ENCODE measurements around the gene TSKU.
"Not testable (repeated sequence)": the region's sequence is repeated elsewhere in the genome, so short reads cannot be mapped to it uniquely, and the experiment has no call there.

TSKU gene

DNA sequence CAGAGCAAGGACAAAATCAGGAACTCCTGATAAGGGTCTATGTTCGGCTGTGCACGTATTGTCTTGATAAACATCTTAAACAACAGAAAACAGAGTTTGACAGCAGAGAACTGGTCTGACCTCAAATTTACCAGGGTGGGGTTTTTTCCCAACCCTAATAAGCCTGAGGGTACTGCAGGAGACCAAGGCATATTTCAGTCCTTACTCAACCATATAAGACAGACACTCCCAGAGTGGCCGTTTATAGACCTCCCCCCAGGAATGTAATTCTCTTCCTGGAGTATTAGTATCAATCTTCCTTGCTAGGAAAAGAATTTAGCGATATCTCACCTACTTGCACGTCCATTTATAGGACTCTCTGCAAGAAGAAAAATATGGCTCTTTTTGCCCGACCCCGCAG is 32.5 kb downstream of the TSKU start:
- H3K36me3 Mint-ChIP-seq; H3K27ac Mint-ChIP-seq; ATAC-seq (replicated peaks); H3K4me1 Mint-ChIP-seq; DNase-seq; H3K4me3 Mint-ChIP-seq: not testable (repeated sequence)
- Mint-ChIP-seq H3K9me3 (peaks cover 8 to 14% of the 10 kb centered on the region in 2 donors), H3K27me3 (peaks cover 7 to 18% of the 10 kb centered on the region in 2 donors)

DNA sequence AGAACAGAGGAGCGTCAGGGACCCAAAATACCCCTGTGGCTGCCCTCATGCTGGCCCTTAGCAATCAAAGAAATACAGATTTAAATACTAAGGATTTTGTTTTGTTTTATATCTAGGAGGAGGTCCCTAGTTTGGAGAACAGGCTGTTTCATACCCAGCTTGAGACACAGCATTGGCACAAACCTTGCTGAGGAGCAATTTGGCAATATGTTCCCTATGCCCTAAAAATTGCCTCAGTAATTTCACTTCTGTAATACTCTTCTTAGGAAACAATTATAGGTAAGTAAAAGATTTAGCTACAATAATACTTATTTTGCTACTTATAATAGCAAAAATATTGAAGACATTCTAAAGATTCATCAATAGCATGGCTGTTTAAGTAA is 37.0 kb downstream of the TSKU start:
- H3K4me1 Mint-ChIP-seq = peaks cover 9 to 11% of the 10 kb centered on the region in 2 donors
- peaks cover 17 to 18% of the 10 kb centered on the region in 2 donors for H3K27me3 Mint-ChIP-seq
- no peak for ATAC-seq (replicated peaks)
- peaks cover 8 to 14% of the 10 kb centered on the region in 2 donors for H3K9me3 Mint-ChIP-seq
- no peak overlapping the region for H3K4me3 Mint-ChIP-seq
- no peak for DNase-seq
- H3K27ac Mint-ChIP-seq = no peak overlapping the region
- H3K36me3 Mint-ChIP-seq = peaks cover 2 to 6% of the 10 kb centered on the region in 2 donors

DNA sequence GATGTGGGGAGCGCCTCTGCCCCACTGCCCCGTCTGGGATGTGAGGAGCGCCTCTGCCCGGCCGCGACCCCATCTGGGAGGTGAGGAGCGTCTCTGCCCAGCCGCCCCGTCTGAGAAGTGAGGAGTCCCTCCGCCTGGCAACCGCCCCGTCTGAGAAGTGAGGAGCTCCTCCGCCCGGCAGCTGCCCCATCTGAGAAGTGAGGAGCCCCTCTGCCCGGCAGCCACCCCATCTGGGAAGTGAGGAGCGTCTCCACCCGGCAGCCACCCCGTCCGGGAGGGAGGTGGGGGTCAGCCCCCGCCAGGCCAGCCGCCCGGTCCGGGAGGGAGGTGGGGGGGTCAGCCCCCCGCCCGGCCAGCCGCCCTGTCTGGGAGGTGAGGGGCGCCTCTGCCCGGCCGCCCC is 38.2 kb downstream of the TSKU start:
- not testable (repeated sequence) for H3K27ac Mint-ChIP-seq; ATAC-seq (replicated peaks); DNase-seq; H3K36me3 Mint-ChIP-seq; H3K4me3 Mint-ChIP-seq; H3K9me3 Mint-ChIP-seq
- Mint-ChIP-seq H3K4me1 (peaks cover 9 to 11% of the 10 kb centered on the region in 2 donors), H3K27me3 (peaks cover 17 to 18% of the 10 kb centered on the region in 2 donors)

DNA sequence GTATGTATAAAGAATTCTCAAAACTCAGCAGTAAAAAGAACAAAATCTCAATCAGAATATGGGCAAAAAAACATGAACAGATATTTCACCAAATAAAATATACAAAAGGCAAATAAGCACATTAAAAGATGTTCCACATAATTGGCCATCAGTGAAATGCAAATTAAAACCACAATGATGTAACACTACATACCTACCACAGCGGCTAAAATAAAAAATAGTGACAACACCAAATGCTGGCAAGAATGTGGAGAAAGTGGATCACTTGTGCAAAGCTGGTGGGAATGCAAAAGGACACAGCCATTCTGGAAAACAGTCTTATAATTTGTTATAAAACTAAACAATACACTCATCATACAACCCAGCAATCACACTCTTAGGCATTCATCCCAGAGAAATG is 39.2 kb downstream of the TSKU start:
- DNase-seq (no peak), ATAC-seq (replicated peaks) (no peak)
- Mint-ChIP-seq H3K27ac (no peak overlapping the region), H3K27me3 (peaks cover 12 to 13% of the 10 kb centered on the region in 2 donors), H3K4me3 (no peak overlapping the region), H3K4me1 (peaks cover 9 to 11% of the 10 kb centered on the region in 2 donors), H3K36me3 (no peaks in the 10 kb centered on the region), H3K9me3 (no peaks in the 10 kb centered on the region)

DNA sequence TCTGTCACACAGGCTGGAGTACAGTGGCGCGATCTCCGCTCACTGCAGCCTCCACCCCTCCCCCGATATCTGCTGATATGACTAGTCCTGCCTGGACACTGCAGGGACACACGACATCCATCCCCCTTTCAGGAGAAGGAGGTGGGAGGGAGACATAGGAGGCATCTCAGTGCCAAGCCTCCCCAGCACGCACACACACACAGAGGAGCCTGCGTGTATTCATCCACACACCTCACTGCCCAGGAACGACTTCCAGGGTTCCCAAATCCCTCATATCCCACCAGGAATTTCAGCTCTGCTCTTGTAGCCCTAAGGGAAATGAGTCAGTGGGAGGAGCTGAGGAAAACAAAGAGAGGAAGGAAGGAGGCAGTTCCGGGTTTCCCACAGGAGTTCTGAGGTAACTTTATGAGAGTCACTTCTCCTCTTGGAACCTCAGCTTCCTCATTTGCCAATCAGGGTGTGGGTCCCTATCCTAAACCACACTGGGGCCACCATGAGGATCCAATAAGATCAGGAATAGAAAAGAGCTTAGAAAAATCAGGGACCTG is 40.4 kb downstream of the TSKU start:
- H3K4me1 Mint-ChIP-seq = peaks cover 9 to 11% of the 10 kb centered on the region in 2 donors
- no peak overlapping the region for H3K27ac Mint-ChIP-seq
- H3K9me3 Mint-ChIP-seq = no peaks in the 10 kb centered on the region
- no peak overlapping the region for H3K4me3 Mint-ChIP-seq
- no peak for ATAC-seq (replicated peaks)
- peaks cover 12 to 13% of the 10 kb centered on the region in 2 donors for H3K27me3 Mint-ChIP-seq
- H3K36me3 Mint-ChIP-seq = no peaks in the 10 kb centered on the region
- DNase-seq = no peak

DNA sequence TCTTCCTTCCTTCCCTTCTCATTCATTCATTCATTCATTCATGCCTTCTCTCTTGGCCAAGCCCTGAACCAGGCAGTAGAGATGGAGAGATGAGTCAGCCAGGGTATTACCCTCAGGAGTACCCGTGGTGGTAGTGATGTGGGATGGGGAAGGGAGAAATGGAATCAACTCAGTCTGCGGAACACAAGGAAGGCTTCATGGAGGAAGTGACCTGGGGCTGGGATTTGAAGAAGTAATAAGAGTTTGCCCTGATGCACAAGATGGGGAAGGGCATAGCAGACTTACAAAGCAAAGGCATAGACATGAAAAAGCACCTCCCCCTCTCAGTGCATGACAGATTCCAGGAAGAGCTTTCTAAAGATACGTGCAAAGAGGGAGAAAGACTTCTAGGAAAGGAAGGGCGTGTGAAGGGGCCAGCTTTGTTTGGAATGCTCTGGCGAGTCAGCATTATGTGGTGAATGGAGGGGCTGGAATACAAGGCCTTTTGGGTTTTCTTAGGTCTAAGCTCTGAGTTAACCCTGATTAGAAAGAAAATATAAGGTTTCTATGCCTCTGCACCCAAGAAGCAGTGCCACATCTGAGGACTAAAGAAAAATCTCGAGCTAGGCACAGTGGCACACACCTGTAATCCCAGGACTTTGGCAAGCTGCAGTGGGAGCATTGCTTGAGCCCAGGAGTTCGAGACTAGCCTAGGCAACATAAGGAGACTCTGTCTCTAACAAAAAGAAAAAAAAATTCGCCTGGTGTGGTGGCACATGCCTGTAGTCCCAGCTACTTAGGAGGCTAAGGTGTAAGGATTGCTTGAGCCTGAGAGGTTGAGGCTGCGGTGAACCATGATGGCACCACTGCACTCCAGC is 41.2 kb downstream of the TSKU start:
- ATAC-seq (replicated peaks) (no peak), DNase-seq (no peak)
- Mint-ChIP-seq H3K27me3 (peaks cover 6 to 13% of the 10 kb centered on the region in 2 donors), H3K27ac (no peak overlapping the region), H3K4me1 (peaks cover 9 to 11% of the 10 kb centered on the region in 2 donors), H3K4me3 (no peak overlapping the region), H3K9me3 (no peaks in the 10 kb centered on the region), H3K36me3 (no peaks in the 10 kb centered on the region)

DNA sequence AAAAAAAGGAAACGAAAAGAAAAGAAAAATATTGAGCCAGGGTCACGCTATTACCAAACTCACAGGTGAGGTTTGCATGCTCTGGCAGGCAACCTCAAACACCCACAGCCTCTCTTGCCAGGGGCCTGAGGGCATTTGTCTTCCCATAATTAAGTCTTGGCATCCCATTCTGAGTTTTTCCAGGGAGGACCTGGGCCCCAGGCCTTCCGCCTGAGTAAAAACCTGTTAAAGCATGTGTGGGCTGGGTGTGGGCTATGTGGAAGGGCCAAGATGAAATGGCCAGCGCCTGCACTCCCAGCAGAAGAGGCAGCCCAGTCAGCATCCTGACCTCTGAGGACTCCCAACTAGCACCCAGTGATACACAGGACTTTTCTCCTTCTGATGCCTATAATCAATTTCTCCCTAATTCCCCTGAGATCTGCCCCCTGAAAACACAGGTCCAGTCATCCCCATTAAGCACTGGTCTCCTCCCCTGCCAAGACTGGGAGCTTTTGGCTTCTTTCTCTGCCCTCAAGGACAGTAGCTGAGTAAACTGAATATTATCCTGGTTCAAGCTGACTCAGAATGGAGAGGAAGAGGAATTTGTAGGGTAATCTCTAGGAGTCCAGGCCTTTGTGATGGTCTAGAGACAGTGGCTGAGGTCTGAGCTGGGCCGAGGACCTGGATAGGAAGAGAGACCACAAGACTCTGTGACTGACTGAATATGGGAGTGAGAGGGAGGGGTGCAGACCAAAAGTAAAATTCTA is 42.0 kb downstream of the TSKU start:
- H3K36me3 Mint-ChIP-seq = no peaks in the 10 kb centered on the region
- no peak overlapping the region for H3K27ac Mint-ChIP-seq
- ATAC-seq (replicated peaks) (no peak), DNase-seq (no peak)
- no peak overlapping the region for H3K4me3 Mint-ChIP-seq
- peaks cover 4 to 13% of the 10 kb centered on the region in 2 donors for H3K27me3 Mint-ChIP-seq
- peaks cover 9 to 11% of the 10 kb centered on the region in 2 donors for H3K4me1 Mint-ChIP-seq
- no peaks in the 10 kb centered on the region for H3K9me3 Mint-ChIP-seq

DNA sequence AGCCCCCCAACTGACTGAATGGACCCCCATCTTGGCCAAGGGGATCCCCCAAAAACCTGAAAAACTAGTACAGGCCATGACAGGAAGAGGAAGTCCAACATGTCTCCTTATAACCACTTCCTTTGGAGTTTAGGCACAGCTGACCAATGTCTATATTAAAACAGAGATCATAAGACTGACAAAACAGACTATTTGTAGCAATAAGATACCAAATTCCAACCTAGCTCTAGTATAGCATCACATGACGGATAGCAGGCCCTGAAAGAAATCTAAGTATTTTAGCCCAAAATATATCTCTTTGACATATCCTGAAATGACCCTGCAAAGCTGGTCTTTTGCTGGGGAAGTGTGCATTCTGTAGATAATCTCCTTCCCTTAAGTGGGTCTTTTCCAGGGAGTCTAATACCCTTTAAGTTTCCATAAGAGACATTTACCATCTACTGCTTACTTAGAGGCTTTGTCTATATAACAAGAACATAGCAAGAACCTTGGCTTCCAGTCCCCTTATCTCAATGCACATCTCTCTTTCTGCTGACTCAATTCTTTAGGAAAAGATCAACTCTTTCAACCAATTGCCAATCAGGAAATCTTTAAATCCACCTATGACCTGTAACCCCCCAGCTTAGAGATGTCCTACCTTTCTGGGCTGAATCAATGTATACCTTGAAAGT is 42.7 kb downstream of the TSKU start:
- peaks cover 9 to 11% of the 10 kb centered on the region in 2 donors for H3K4me1 Mint-ChIP-seq
- no peaks in the 10 kb centered on the region for H3K36me3 Mint-ChIP-seq
- peaks cover 8 to 13% of the 10 kb centered on the region in 2 donors for H3K27me3 Mint-ChIP-seq
- no peak overlapping the region for H3K27ac Mint-ChIP-seq
- no peaks in the 10 kb centered on the region for H3K9me3 Mint-ChIP-seq
- ATAC-seq (replicated peaks) = no peak
- H3K4me3 Mint-ChIP-seq = no peak overlapping the region
- no peak for DNase-seq

DNA sequence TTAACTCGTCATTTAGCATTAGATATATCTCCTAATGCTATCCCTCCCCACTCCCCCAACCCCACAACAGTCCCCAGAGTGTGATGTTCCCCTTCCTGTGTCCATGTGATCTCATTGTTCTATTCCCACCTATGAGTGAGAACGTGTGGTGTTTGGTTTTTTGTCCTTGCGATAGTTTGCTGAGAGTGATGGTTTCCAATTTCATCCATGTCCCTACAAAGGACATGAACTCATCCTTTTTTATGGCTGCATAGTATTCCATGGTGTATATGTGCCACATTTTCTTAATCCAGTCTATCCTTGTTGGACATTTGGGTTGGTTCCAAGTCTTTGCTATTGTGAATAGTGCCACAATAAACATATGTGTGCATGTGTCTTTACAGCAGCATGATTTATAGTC is 43.4 kb downstream of the TSKU start:
- H3K27ac Mint-ChIP-seq, H3K9me3 Mint-ChIP-seq, H3K4me3 Mint-ChIP-seq: not testable (repeated sequence)

DNA sequence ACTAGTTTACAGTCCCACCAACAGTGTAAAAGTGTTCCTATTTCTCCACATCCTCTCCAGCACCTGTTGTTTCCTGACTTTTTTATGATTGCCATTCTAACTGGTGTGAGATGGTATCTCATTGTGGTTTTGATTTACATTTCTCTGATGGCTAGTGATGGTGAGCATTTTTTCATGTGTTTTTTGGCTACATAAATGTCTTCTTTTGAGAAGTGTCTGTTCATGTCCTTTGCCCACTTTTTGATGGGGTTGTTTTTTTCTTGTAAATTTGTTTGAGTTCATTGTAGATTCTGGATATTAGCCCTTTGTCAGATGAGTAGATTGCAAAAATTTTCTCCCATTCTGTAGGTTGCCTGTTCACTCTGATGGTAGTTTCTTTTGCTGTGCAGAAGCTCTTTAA is 43.8 kb downstream of the TSKU start:
- ATAC-seq (replicated peaks); H3K36me3 Mint-ChIP-seq; H3K9me3 Mint-ChIP-seq; DNase-seq; H3K27ac Mint-ChIP-seq; H3K4me3 Mint-ChIP-seq: not testable (repeated sequence)
- peaks cover 9 to 11% of the 10 kb centered on the region in 2 donors for H3K4me1 Mint-ChIP-seq
- H3K27me3 Mint-ChIP-seq = peaks cover 14 to 17% of the 10 kb centered on the region in 2 donors

More for the DNA sequence above, 43.4 kb downstream of the TSKU start:
- not testable (repeated sequence) for DNase-seq; ATAC-seq (replicated peaks); H3K36me3 Mint-ChIP-seq
- Mint-ChIP-seq H3K4me1 (peaks cover 9 to 11% of the 10 kb centered on the region in 2 donors), H3K27me3 (peaks cover 14 to 17% of the 10 kb centered on the region in 2 donors)

DNA sequence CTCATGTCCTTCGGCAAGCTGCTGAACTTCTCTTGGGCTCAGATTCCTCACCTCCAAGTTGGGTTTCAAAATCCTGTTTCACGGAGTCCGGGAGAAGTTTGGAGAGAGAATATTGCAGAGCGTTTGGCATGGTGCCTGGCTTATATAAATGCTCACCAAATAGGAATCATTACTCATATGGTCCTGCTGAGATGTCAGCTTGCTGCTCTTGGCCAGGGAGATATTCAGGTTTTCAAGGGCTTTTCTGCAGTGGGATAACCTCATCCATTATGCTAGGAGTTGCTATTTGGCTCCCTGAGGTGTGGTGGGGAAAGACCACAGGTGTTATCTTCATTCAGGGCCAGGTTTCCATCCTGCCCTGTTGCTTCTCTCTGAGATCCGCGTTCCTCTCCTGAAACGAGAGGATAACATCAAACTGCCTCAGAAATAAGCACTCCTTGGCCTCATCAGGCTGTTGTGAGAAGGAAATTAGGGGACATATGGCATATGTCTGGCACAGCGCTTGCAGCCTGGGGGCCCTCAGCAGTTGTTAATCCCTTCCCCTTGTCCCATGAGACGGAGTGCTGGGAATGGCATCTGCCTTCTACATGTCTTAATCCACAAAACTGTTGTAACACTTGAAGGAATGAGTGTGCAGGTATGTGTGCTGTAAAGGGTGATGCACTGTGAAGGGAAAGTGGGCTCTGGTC is 47.6 kb downstream of the TSKU start:
- DNase-seq = no peak
- Mint-ChIP-seq H3K27ac (no peak overlapping the region), H3K9me3 (no peaks in the 10 kb centered on the region), H3K36me3 (no peaks in the 10 kb centered on the region), H3K4me3 (no peak overlapping the region), H3K27me3 (peaks cover 14 to 16% of the 10 kb centered on the region in 2 donors), H3K4me1 (no peaks in the 10 kb centered on the region)
- no peak for ATAC-seq (replicated peaks)

DNA sequence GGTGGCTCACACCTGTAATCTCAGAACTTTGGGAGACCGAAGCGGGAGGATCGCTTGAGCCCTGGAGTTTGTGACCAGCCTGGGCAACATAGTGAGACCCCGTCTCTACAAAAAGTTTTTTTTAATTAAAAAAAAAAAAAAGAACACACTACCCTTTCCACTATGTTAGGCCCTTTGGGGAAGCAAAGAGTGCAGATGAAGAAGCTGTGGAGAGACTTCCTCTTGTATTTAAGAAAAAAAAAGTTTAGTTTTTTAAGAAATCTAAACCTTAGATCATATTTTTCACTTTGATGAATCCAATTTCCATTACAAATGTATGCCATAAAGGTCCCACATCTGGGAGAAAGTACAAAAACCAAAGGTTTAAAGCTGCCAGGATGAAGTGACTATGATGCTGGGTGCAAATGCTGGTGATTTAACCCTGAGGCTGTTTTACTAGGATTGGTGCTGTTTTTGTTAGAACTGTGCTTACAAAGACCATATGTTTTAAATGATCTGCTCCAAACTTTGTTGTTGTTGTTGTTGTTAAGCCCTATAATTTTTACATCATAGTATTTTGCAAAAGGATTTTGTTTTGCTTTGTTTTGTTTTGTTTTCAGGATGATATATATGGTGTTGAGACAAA is 48.6 kb downstream of the TSKU start:
- H3K27ac Mint-ChIP-seq = no peak overlapping the region
- ATAC-seq (replicated peaks) = no peak
- H3K27me3 Mint-ChIP-seq = peaks cover 14 to 16% of the 10 kb centered on the region in 2 donors
- H3K4me3 Mint-ChIP-seq = no peak overlapping the region
- no peak for DNase-seq
- no peaks in the 10 kb centered on the region for H3K36me3 Mint-ChIP-seq
- no peaks in the 10 kb centered on the region for H3K4me1 Mint-ChIP-seq
- no peaks in the 10 kb centered on the region for H3K9me3 Mint-ChIP-seq

DNA sequence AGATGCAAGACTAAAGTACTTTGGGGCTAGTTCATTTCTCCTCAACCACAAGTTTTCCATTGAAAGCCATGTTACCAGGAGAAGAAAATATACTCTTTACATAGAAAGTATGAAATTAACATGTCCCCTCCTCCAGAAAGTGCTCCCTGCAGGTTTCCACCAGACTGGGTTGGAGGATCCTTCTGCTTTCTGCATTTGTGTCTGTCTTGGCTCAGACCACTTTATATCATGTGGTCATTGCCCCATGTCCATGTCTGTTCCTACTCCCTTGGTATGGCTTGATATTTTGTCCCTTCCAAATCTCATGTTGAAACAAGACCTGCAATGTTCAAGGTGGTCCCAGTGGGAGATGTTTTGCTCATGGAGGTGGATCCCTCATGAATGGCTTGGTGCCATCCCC is 49.2 kb downstream of the TSKU start:
- no peak overlapping the region for H3K27ac Mint-ChIP-seq
- DNase-seq (no peak), ATAC-seq (replicated peaks) (no peak)
- no peak overlapping the region for H3K4me3 Mint-ChIP-seq
- peaks cover 14 to 16% of the 10 kb centered on the region in 2 donors for H3K27me3 Mint-ChIP-seq
- no peaks in the 10 kb centered on the region for H3K36me3 Mint-ChIP-seq
- H3K9me3 Mint-ChIP-seq = no peaks in the 10 kb centered on the region
- H3K4me1 Mint-ChIP-seq = no peaks in the 10 kb centered on the region

Measured in stimulated activated naive B cell treated with anti-CD40 and anti-IgM and Interleukin-4, amounts not matched to agents 10 μg/mL and 1 μg/mL and 100 μg/mL, for 72 hours (primary cell).